Osteocyte (in vitro differentiated cells): Measurements from ENCODE around the gene PTPRD. TPM values are rescaled to one million over a fixed set of nuclear protein-coding genes. Genes with fewer than 3 reads are reported as not detected.

Experiments used
- DNase-seq: peaks from one replicate; pipeline ENCODE4 v3.0.0; 2021; ENCODE audit warnings: mixed read lengths; ENCODE audit not compliant: unreplicated experiment; ENCODE audit errors: extremely low spot score
- H3K27ac Mint-ChIP-seq: one replicate; pipeline ENCODE4 v1.8.0; 2021; ENCODE audit warnings: mild to moderate bottlenecking, mixed read lengths; ENCODE audit not compliant: unreplicated experiment
- H3K27me3 Mint-ChIP-seq: one replicate; pipeline ENCODE4 v1.8.0; 2021; ENCODE audit warnings: mixed read lengths; ENCODE audit not compliant: unreplicated experiment
- H3K36me3 Mint-ChIP-seq: one replicate; pipeline ENCODE4 v1.8.0; 2021; ENCODE audit warnings: mixed read lengths; ENCODE audit not compliant: unreplicated experiment
- H3K4me1 Mint-ChIP-seq: one replicate; pipeline ENCODE4 v1.8.0; 2021; ENCODE audit warnings: mixed read lengths; ENCODE audit not compliant: unreplicated experiment
- H3K4me3 Mint-ChIP-seq: one replicate; pipeline ENCODE4 v1.8.0; 2021; ENCODE audit warnings: mild to moderate bottlenecking, moderate library complexity, mixed read lengths; ENCODE audit not compliant: unreplicated experiment
- H3K9me3 Mint-ChIP-seq: one replicate; pipeline ENCODE4 v1.8.0; 2021; ENCODE audit warnings: mixed read lengths; ENCODE audit not compliant: unreplicated experiment
- CTCF ChIP-seq: fragments of 200-600 bp; sonication (generic); IDR thresholded peaks from 2 replicates; pipeline ENCODE4 v1.5.0; 2021; ENCODE audit warnings: antibody characterized with exemption, mild to moderate bottlenecking, moderate library complexity
- total RNA-seq: library from RNA; stranded (reverse); gene quantifications from 2 replicates; pipeline ENCODE4 v1.2.1, GENCODE V29; 2021

Gene PTPRD
- total RNA-seq, 1 donor from 2014 or later = 5.4 TPM

- Mint-ChIP-seq H3K27me3 (peaks cover 4% of the 10 kb centered on the region), H3K4me1 (no peaks in the 10 kb centered on the region), H3K9me3 (no peaks in the 10 kb centered on the region), H3K36me3 (no peaks in the 10 kb centered on the region), H3K27ac (no peak overlapping the region), H3K4me3 (no peak overlapping the region)
- TF ChIP-seq CTCF = no peak
- no peak for DNase-seq
These were observed 1654.4 kb downstream of the PTPRD start for GRCh38 chr9:8958358-8958757.

GRCh38 chr9:8955315-8955714 is 1657.5 kb downstream of the PTPRD start:
- Mint-ChIP-seq H3K36me3 (no peaks in the 10 kb centered on the region), H3K9me3 (no peaks in the 10 kb centered on the region), H3K4me1 (no peaks in the 10 kb centered on the region), H3K27ac (no peak overlapping the region), H3K27me3 (peaks cover 4% of the 10 kb centered on the region), H3K4me3 (no peak overlapping the region)
- TF ChIP-seq CTCF = no peak
- DNase-seq = no peak

- DNase-seq = no peak
- no peaks in the 10 kb centered on the region for H3K36me3 Mint-ChIP-seq
- no peak overlapping the region for H3K27ac Mint-ChIP-seq
- no peaks in the 10 kb centered on the region for H3K9me3 Mint-ChIP-seq
- peaks cover 11% of the 10 kb centered on the region for H3K27me3 Mint-ChIP-seq
- TF ChIP-seq CTCF = no peak
- H3K4me1 Mint-ChIP-seq = no peaks in the 10 kb centered on the region
- no peak overlapping the region for H3K4me3 Mint-ChIP-seq
These were observed 1666.3 kb downstream of the PTPRD start for GRCh38 chr9:8946461-8946860.

- DNase-seq = no peak
- no peak overlapping the region for H3K4me3 Mint-ChIP-seq
- no peak overlapping the region for H3K27ac Mint-ChIP-seq
- H3K27me3 Mint-ChIP-seq = peaks cover 13% of the 10 kb centered on the region
- H3K9me3 Mint-ChIP-seq = peaks cover 3% of the 10 kb centered on the region
- H3K36me3 Mint-ChIP-seq = no peaks in the 10 kb centered on the region
- TF ChIP-seq CTCF = no peak
- no peaks in the 10 kb centered on the region for H3K4me1 Mint-ChIP-seq
These were observed 1669.4 kb downstream of the PTPRD start for GRCh38 chr9:8943392-8943791.

GRCh38 chr9:8940650-8941049 is 1672.2 kb downstream of the PTPRD start:
- no peak for TF ChIP-seq CTCF
- H3K36me3 Mint-ChIP-seq = no peaks in the 10 kb centered on the region
- no peak for DNase-seq
- no peak overlapping the region for H3K4me3 Mint-ChIP-seq
- no peak overlapping the region for H3K27ac Mint-ChIP-seq
- peaks cover 14% of the 10 kb centered on the region for H3K27me3 Mint-ChIP-seq
- H3K9me3 Mint-ChIP-seq = peaks cover 3% of the 10 kb centered on the region
- no peaks in the 10 kb centered on the region for H3K4me1 Mint-ChIP-seq
